HepG2 (cell line): ENCODE results near the gene ELL3. TPM values are rescaled to one million over a fixed set of nuclear protein-coding genes. Genes with fewer than 3 reads are reported as not detected.

ENCODE experiments used
- DPF2 ChIP-seq: sonication (generic); formaldehyde crosslinking; IDR thresholded peaks from 2 replicates; pipeline ENCODE4 v1.4.0; 2020; ENCODE audit warnings: mild to moderate bottlenecking, low read depth, missing genetic modification reagents, borderline replicate concordance
- FOXO1 ChIP-seq: sonication (generic); formaldehyde crosslinking; IDR thresholded peaks from 2 replicates; pipeline ENCODE4 v1.4.0; 2020; ENCODE audit warnings: missing genetic modification reagents
- HDAC2 ChIP-seq: sonication (generic); formaldehyde crosslinking; IDR thresholded peaks from 2 replicates; pipeline ENCODE4 v1.4.0; 2020; ENCODE audit warnings: missing genetic modification reagents
- HNF4G ChIP-seq, 2 experiments: sonication (generic) in 1 of 2; formaldehyde crosslinking in 1 of 2; IDR thresholded peaks; 2 replicates each; pipeline versions ENCODE4 v1.4.0 to v1.6.1; 2011 to 2020; ENCODE audit warnings: borderline replicate concordance in 2 of 2, low read depth in 2 of 2, mild to moderate bottlenecking in 2 of 2, low read length in 1 of 2, missing genetic modification reagents in 1 of 2, moderate library complexity in 1 of 2
- HOXD1 ChIP-seq: sonication (generic); formaldehyde crosslinking; IDR thresholded peaks from 2 replicates; pipeline ENCODE4 v1.5.0; 2020; ENCODE audit warnings: missing genetic modification reagents
- PAX8 ChIP-seq: sonication (generic); formaldehyde crosslinking; IDR thresholded peaks from 2 replicates; pipeline ENCODE4 v1.8.0; 2022; ENCODE audit warnings: mild to moderate bottlenecking, missing genetic modification reagents, borderline replicate concordance
- PITX1 ChIP-seq: sonication (generic); formaldehyde crosslinking; IDR thresholded peaks from 2 replicates; pipeline ENCODE4 v1.5.1; 2020; ENCODE audit warnings: mild to moderate bottlenecking, missing genetic modification reagents
- SSRP1 ChIP-seq: IDR thresholded peaks from 2 replicates; pipeline ENCODE4 v1.6.1; 2016; ENCODE audit warnings: control low read depth
- U2AF1 ChIP-seq: fragments of 200-400 bp; formaldehyde crosslinking; optimal IDR thresholded peaks from 2 replicates; pipeline ENCODE3; 2017; ENCODE audit warnings: mild to moderate bottlenecking, low read depth, low read length
- ZFP36 ChIP-seq: fragments of 150-350 bp; IDR thresholded peaks from 2 replicates; pipeline ENCODE4 v1.6.1; 2018; ENCODE audit warnings: borderline replicate concordance, low read length, low read depth; ENCODE audit not compliant: partially characterized antibody
- ZKSCAN8 ChIP-seq: IDR thresholded peaks from 2 replicates; pipeline ENCODE4 v1.6.1; 2016; ENCODE audit warnings: borderline replicate concordance, missing genetic modification reagents, missing compliant biosample characterization
- ZNF136 ChIP-seq: sonication (generic); formaldehyde crosslinking; IDR thresholded peaks from 2 replicates; pipeline ENCODE4 v1.8.1; 2022; ENCODE audit warnings: low read depth, mild to moderate bottlenecking, moderate library complexity, missing genetic modification reagents
- ZNF547 ChIP-seq: sonication (generic); formaldehyde crosslinking; IDR thresholded peaks from 2 replicates; pipeline ENCODE4 v1.5.1; 2020; ENCODE audit warnings: mild to moderate bottlenecking, missing genetic modification reagents
- ZNF556 ChIP-seq: sonication (generic); formaldehyde crosslinking; IDR thresholded peaks from 2 replicates; pipeline ENCODE4 v1.4.0; 2020; ENCODE audit warnings: mild to moderate bottlenecking, missing genetic modification reagents, borderline replicate concordance
- ZNF777 ChIP-seq: sonication (generic); formaldehyde crosslinking; IDR thresholded peaks from 2 replicates; pipeline ENCODE4 v1.4.0; 2020; ENCODE audit warnings: missing genetic modification reagents
- ZNF792 ChIP-seq: IDR thresholded peaks from 2 replicates; pipeline ENCODE4 v1.6.1; 2016
- ZNF83 ChIP-seq: sonication (generic); formaldehyde crosslinking; IDR thresholded peaks from 2 replicates; pipeline ENCODE4 v1.4.0; 2020; ENCODE audit warnings: missing genetic modification reagents, mild to moderate bottlenecking, borderline replicate concordance
- polyA plus RNA-seq, 8 experiments: library from polyadenylated mRNA; depleted of rRNA in 3 of 8; stranded (reverse) in 7 of 8; unstranded in 1 of 8; fragments of >200 nt; fragmentation: Illumina TruSeq in 4 of 8; extraction: Trizol in 4 of 8; gene quantifications; 2 replicates each; pipeline versions ENCODE4 v1.2.1 to v1.2.3, GENCODE V29; 2011 to 2016; ENCODE audit warnings: low read depth in 4 of 8, missing spikeins in 1 of 8, mixed read lengths in 1 of 8; ENCODE audit not compliant: insufficient read depth in 1 of 8
- total RNA-seq, 5 experiments: library from RNA; depleted of rRNA; stranded (reverse); fragments of >200 nt; fragmentation: Illumina TruSeq; extraction: Trizol; gene quantifications; 2 replicates each; pipeline ENCODE4 v1.2.3, GENCODE V29; 2016; ENCODE audit warnings: low read depth in 1 of 5
- TF ChIP-seq, protein P1 (sequence below): sonication (generic); formaldehyde crosslinking; IDR thresholded peaks from 2 replicates; pipeline ENCODE4 v1.9.0; 2021; ENCODE audit warnings: missing genetic modification reagents, mild to moderate bottlenecking, borderline replicate concordance
- TF ChIP-seq, protein P2 (sequence below): sonication (generic); formaldehyde crosslinking; IDR thresholded peaks from 2 replicates; pipeline ENCODE4 v1.4.0; 2020; ENCODE audit warnings: missing genetic modification reagents
- TF ChIP-seq, protein P3 (sequence below): IDR thresholded peaks from 2 replicates; pipeline ENCODE4 v1.6.1; 2016; ENCODE audit warnings: low read depth
- TF ChIP-seq, protein P4 (sequence below): sonication (generic); formaldehyde crosslinking; IDR thresholded peaks from 2 replicates; pipeline ENCODE4 v1.5.0; 2020; ENCODE audit warnings: missing genetic modification reagents
- TF ChIP-seq, protein P5 (sequence below): sonication (generic); formaldehyde crosslinking; IDR thresholded peaks from 2 replicates; pipeline ENCODE4 v1.8.0; 2022; ENCODE audit warnings: missing genetic modification reagents, mild to moderate bottlenecking, moderate library complexity, borderline replicate concordance

ELL3 gene
- total and polyA plus RNA-seq, 2 of the 13 experiments (the other 11 are each of a cell fraction or from before 2014, with no cell fraction given) = 6.1 to 8.8 TPM

DNA sequence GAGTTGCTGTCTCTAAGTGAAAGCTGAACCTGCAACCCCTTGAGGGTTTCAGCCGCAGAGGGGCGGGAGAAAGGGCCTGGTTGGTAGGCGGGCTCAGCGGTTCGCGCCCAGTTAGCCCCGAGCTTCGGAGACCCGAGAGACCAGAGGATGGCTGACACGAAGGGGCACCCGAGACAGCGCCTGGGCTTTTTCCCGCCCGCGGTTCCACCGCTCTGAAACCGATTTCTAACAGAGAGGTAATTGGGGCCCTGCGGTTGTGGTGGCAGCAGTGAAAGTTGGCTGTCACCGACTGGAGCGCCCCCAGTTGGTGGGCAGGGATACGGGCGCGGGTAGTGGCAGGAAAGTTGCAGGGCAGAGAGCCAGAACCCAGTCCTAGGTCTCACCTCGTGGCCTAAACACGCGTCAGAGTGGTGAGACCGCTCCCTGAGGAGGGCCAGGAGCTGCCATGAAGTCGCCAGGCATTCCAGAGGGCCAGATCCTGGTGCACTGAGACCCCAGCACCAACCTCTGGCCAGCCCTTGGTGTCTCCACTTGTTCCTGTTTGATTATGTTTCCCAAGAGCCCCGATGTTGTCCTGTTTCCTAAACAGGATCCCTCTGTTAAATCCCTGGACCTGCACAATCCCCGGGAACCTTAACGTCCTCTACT, 625 bp upstream of the ELL3 start (continued):
- TF ChIP-seq, protein P1, sequence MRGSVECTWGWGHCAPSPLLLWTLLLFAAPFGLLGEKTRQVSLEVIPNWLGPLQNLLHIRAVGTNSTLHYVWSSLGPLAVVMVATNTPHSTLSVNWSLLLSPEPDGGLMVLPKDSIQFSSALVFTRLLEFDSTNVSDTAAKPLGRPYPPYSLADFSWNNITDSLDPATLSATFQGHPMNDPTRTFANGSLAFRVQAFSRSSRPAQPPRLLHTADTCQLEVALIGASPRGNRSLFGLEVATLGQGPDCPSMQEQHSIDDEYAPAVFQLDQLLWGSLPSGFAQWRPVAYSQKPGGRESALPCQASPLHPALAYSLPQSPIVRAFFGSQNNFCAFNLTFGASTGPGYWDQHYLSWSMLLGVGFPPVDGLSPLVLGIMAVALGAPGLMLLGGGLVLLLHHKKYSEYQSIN (CRISPR knock-in tag) = no peak
- TF ChIP-seq SSRP1 (CRISPR knock-in tag) = no peak
- TF ChIP-seq, protein P2, sequence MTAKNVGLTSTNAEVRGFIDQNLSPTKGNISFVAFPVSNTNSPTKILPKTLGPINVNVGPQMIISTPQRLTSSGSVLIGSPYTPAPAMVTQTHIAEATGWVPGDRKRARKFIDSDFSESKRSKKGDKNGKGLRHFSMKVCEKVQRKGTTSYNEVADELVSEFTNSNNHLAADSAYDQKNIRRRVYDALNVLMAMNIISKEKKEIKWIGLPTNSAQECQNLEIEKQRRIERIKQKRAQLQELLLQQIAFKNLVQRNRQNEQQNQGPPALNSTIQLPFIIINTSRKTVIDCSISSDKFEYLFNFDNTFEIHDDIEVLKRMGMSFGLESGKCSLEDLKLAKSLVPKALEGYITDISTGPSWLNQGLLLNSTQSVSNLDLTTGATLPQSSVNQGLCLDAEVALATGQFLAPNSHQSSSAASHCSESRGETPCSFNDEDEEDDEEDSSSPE (CRISPR knock-in tag) = peak; percentile 84
- TF ChIP-seq, protein P3, sequence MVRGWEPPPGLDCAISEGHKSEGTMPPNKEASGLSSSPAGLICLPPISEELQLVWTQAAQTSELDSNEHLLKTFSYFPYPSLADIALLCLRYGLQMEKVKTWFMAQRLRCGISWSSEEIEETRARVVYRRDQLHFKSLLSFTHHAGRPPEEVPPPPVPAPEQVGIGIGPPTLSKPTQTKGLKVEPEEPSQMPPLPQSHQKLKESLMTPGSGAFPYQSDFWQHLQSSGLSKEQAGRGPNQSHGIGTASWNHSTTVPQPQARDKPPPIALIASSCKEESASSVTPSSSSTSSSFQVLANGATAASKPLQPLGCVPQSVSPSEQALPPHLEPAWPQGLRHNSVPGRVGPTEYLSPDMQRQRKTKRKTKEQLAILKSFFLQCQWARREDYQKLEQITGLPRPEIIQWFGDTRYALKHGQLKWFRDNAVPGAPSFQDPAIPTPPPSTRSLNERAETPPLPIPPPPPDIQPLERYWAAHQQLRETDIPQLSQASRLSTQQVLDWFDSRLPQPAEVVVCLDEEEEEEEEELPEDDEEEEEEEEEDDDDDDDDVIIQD (CRISPR knock-in tag) = no peak; the same call in 1 of the 2 replicates
- peak; percentile 36; the same call in 1 of the 2 replicates for TF ChIP-seq FOXO1 (CRISPR knock-in tag)
- TF ChIP-seq ZNF792 (CRISPR knock-in tag) = no peak
- TF ChIP-seq, protein P4, sequence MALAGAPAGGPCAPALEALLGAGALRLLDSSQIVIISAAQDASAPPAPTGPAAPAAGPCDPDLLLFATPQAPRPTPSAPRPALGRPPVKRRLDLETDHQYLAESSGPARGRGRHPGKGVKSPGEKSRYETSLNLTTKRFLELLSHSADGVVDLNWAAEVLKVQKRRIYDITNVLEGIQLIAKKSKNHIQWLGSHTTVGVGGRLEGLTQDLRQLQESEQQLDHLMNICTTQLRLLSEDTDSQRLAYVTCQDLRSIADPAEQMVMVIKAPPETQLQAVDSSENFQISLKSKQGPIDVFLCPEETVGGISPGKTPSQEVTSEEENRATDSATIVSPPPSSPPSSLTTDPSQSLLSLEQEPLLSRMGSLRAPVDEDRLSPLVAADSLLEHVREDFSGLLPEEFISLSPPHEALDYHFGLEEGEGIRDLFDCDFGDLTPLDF = peak; percentile 66; the same call in 1 of the 2 replicates
- TF ChIP-seq U2AF1 = peak; percentile 39
- peak; percentile 51; the same call in 1 of the 2 replicates for TF ChIP-seq ZNF136 (CRISPR knock-in tag)
- TF ChIP-seq ZNF556 = peak; percentile 86
- no peak for TF ChIP-seq ZKSCAN8
- no peak for TF ChIP-seq ZNF83 (CRISPR knock-in tag)
- TF ChIP-seq, protein P5, sequence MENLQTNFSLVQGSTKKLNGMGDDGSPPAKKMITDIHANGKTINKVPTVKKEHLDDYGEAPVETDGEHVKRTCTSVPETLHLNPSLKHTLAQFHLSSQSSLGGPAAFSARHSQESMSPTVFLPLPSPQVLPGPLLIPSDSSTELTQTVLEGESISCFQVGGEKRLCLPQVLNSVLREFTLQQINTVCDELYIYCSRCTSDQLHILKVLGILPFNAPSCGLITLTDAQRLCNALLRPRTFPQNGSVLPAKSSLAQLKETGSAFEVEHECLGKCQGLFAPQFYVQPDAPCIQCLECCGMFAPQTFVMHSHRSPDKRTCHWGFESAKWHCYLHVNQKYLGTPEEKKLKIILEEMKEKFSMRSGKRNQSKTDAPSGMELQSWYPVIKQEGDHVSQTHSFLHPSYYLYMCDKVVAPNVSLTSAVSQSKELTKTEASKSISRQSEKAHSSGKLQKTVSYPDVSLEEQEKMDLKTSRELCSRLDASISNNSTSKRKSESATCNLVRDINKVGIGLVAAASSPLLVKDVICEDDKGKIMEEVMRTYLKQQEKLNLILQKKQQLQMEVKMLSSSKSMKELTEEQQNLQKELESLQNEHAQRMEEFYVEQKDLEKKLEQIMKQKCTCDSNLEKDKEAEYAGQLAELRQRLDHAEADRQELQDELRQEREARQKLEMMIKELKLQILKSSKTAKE (CRISPR knock-in tag) = no peak
- TF ChIP-seq HOXD1 (CRISPR knock-in tag) = peak; percentile 22; the same call in 1 of the 2 replicates
- peak; percentile 68; the same call in 1 of the 2 replicates for TF ChIP-seq ZNF777 (CRISPR knock-in tag)
- no peak for TF ChIP-seq ZFP36
- peak; percentile 31; the same call in 1 of the 2 replicates for TF ChIP-seq PITX1
- TF ChIP-seq HDAC2 (CRISPR knock-in tag) = peak; percentile 39; the same call in 1 of the 2 replicates
- TF ChIP-seq ZNF547 (CRISPR knock-in tag) = peak; percentile 80
- TF ChIP-seq PAX8 (CRISPR knock-in tag) = 0 out of 2 replicates have a peak, but pooled peaks have one; percentile 32
- TF ChIP-seq DPF2 (CRISPR knock-in tag) = 0 out of 2 replicates have a peak, but pooled peaks have one; percentile 17
- no peak for TF ChIP-seq HNF4G (IDR thresholded peaks at IDR 0.05; ENCODE audit: borderline replicate concordance, low read depth, low read length)
- TF ChIP-seq HNF4G (CRISPR knock-in tag; IDR thresholded peaks at IDR 0.05; ENCODE audit: borderline replicate concordance, low read depth) = no peak
